Neuron (in vitro differentiated cells): ENCODE results near the gene UBA1.
A peak's percentile ranks its signal among the peaks of the same experiment; 100 is the strongest.

Experiments
- H2AFZ ChIP-seq: one replicate; pipeline ENCODE4 v1.6.1; 2013; ENCODE audit warnings: low read depth, mild to moderate bottlenecking, inconsistent platforms, low read length, moderate library complexity
- H3K27me3 ChIP-seq: one replicate; pipeline ENCODE4 v1.6.1; 2013; ENCODE audit warnings: low read length; ENCODE audit not compliant: insufficient read depth
- H3K36me3 ChIP-seq: one replicate; pipeline ENCODE4 v1.6.1; 2013; ENCODE audit warnings: low read length; ENCODE audit not compliant: insufficient read depth
- H3K4me1 ChIP-seq: one replicate; pipeline ENCODE4 v1.6.1; 2013; ENCODE audit warnings: low read length; ENCODE audit not compliant: insufficient read depth
- H3K4me3 ChIP-seq: 2 replicates; pipeline ENCODE4 v1.5.1; 2013; ENCODE audit warnings: mild to moderate bottlenecking, low read length, moderate library complexity
- H3K9me3 ChIP-seq: one replicate; pipeline ENCODE4 v1.6.1; 2013; ENCODE audit warnings: low read length

The UBA1 gene

GRCh38 chrX:47186096-47186740, 7.4 kb upstream of the UBA1 start:
- peaks cover 28% of the 10 kb centered on the region for H3K36me3 ChIP-seq
- H2AFZ ChIP-seq, result no peak overlapping the region
- no peaks in the 10 kb centered on the region for H3K4me1 ChIP-seq
- no peaks in the 10 kb centered on the region for H3K9me3 ChIP-seq
- peaks cover 12% of the 10 kb centered on the region for H3K27me3 ChIP-seq
- no peak overlapping the region for H3K4me3 ChIP-seq

DNA sequence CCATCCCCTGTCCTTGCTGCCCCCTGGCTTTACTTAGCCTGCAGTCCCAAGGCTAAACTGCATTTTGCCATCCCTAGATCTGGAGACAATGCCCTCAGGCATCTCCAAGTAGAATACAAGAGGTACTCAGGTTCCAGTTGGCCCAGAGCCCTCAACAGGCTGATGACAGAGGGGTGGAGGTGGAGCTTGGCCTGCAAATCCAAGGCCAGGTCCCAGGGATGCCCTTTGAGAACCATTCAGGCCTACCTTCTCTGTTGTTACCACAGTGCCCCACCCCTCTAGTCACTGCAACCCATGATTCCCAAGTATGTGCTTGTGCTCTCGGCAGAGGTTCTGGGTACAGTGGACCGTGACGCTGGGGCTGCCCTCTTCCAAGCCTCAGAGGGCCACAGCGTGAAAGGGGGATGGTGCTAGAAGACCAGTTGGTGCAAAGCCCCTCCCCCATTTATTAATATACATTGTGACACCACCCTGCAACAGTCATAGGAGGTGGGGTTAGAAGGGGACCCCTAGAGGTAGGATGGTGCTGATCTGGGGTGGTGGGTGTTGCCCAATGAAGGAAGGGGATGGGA, 6.4 kb upstream of the UBA1 start:
- peaks cover 9% of the 10 kb centered on the region for H3K27me3 ChIP-seq
- peaks cover 27% of the 10 kb centered on the region for H3K36me3 ChIP-seq
- H2AFZ ChIP-seq, result no peak overlapping the region
- H3K4me1 ChIP-seq, result peaks cover 2% of the 10 kb centered on the region
- no peaks in the 10 kb centered on the region for H3K9me3 ChIP-seq
- no peak overlapping the region for H3K4me3 ChIP-seq

DNA sequence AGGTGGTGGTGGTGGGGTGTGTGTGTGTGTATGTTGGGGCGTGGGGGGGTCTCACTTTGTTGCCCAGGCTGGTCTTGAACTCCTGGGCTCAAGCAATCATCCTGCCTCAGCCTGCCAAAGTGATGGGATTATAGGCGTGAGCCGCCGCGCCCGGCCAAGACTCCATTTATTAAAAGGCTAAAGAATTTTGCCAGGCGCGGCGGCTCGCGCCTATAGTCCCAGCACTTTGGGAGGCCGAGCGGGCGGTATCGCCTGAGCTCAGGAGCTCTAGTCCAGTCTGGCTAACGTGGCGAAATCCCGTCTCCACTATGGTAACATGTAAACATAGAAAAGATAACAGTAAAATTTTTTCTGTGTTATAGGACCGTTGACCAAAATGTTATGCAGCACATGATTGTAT, 3.7 kb upstream of the UBA1 start:
- Histone ChIP-seq H3K4me3 (no peak overlapping the region), H3K9me3 (no peaks in the 10 kb centered on the region), H2AFZ (no peak overlapping the region), H3K36me3 (peaks cover 17% of the 10 kb centered on the region), H3K27me3 (no peaks in the 10 kb centered on the region), H3K4me1 (peaks cover 10% of the 10 kb centered on the region)

- peaks cover 15% of the 10 kb centered on the region for H3K4me1 ChIP-seq
- no peaks in the 10 kb centered on the region for H3K9me3 ChIP-seq
- H2AFZ ChIP-seq, result no peak overlapping the region
- peaks cover 16% of the 10 kb centered on the region for H3K36me3 ChIP-seq
- H3K27me3 ChIP-seq, result no peaks in the 10 kb centered on the region
- H3K4me3 ChIP-seq, result peak overlapping the region; percentile 50
These were observed 3.0 kb upstream of the UBA1 start for GRCh38 chrX:47190445-47191269.

DNA sequence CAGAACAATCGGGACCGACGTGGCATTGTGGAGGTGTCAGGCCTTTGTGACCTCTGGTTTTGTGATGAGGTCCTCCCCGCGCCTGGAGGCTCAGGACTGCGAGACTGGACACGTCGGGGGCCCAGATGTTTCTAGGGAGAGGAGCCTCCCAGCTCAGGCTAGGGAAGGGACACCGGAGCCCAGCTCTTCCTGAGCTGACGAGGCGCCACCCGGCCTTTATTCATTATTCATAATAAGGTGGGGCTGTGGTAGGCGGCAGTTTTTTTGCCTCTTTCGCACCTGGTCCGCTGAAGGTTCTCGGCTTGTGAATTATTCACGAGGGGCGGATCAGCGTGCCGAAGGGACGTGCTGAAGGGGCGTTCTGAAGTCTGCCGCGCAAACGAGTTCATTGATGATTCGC, 2.3 kb upstream of the UBA1 start:
- Histone ChIP-seq H2AFZ (no peak overlapping the region), H3K9me3 (no peaks in the 10 kb centered on the region), H3K4me1 (peaks cover 22% of the 10 kb centered on the region), H3K4me3 (peak overlapping the region; percentile 50), H3K36me3 (peaks cover 18% of the 10 kb centered on the region), H3K27me3 (no peaks in the 10 kb centered on the region)

- Histone ChIP-seq H3K4me3 (peak overlapping the region; percentile 50), H3K27me3 (no peaks in the 10 kb centered on the region), H3K36me3 (peaks cover 18% of the 10 kb centered on the region), H3K9me3 (no peaks in the 10 kb centered on the region), H3K4me1 (peaks cover 27% of the 10 kb centered on the region), H2AFZ (no peak overlapping the region)
These were observed 1.7 kb upstream of the UBA1 start for GRCh38 chrX:47191806-47192401.

DNA sequence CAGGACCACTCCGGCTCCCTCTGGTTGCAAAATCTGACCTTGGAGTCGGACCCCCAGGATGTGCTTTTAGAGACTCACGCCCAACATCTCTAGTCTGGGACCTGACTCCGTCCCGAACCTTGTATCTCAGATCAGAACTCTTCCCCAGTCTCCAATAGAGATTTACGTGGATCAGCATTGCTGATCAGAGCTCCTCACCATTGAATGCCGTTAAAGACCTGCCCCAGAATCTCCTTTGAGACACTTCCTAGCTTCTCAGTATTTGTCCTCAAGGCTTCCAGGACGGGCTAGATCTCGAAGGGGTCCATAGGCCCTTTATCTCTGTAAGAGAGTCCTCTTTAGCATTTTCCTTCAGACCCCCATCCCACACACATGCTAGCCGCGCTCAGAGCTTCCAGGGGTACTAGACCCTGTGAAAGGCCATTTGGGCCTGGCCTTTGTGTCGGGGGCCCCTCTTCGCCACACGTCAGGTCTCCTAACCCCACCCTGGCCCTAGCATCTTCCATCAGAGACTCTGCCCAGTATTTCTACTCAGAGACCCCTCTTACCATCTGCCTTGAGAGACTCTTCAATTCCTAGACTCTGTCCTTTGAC, 662 bp downstream of the UBA1 start:
- Histone ChIP-seq H3K4me3 (peak overlapping the region; percentile 80), H2AFZ (peak overlapping the region; percentile 50), H3K9me3 (no peaks in the 10 kb centered on the region), H3K36me3 (peaks cover 39% of the 10 kb centered on the region), H3K27me3 (no peaks in the 10 kb centered on the region), H3K4me1 (peaks cover 34% of the 10 kb centered on the region)

DNA sequence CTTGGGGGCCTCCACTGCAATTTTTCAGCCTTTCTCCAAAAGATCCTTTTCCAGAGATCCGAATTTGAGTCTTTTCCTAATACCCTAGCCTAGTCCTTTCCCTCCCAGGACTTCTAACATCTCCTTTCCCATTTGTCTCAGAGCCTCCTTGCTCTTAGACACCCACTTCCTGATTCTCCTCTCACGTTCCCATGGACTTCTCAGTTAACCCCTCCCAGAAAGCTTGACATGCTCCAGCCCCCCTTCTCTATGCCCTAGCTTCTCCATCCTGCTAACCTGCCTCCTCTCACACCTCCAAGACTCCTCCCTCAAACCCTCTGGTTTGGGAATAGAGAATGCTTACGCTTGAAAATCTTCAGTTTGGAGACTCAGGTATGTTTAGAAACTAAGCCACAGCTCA, 2.5 kb downstream of the UBA1 start:
- peaks cover 34% of the 10 kb centered on the region for H3K4me1 ChIP-seq

DNA sequence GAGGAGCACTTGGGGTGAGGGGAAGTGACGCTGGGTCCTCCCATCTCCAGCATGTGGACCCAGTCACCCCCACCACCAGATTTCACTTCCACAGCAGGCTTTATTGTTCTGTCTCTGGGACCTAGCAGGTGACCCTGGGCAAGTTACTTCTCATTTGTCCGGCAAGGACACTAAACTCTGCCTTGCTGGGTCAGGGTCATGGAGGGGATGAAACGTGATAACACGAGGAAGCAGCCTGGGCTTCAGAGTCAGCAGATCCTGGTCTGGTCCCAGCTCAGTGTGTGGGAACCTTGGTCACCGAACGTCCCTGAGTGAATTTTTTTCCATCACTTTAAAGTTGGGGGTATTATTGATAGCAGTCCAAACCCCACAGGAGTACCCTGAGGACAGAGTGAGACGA, 3.9 kb downstream of the UBA1 start:
- no peak overlapping the region for H3K4me3 ChIP-seq
- H2AFZ ChIP-seq, result no peak overlapping the region

More for the DNA sequence above, 2.5 kb downstream of the UBA1 start:
- Histone ChIP-seq H2AFZ (no peak overlapping the region), H3K27me3 (no peaks in the 10 kb centered on the region), H3K4me3 (peak overlapping the region; percentile 5), H3K36me3 (peaks cover 54% of the 10 kb centered on the region), H3K9me3 (no peaks in the 10 kb centered on the region)

GRCh38 chrX:47198026-47198686, 4.5 kb downstream of the UBA1 start:
- Histone ChIP-seq H3K9me3 (no peaks in the 10 kb centered on the region), H3K4me3 (no peak overlapping the region), H3K4me1 (peaks cover 32% of the 10 kb centered on the region), H2AFZ (no peak overlapping the region), H3K27me3 (no peaks in the 10 kb centered on the region), H3K36me3 (peaks cover 75% of the 10 kb centered on the region)

More for the DNA sequence above, 3.9 kb downstream of the UBA1 start:
- H3K27me3 ChIP-seq, result no peaks in the 10 kb centered on the region
- peaks cover 68% of the 10 kb centered on the region for H3K36me3 ChIP-seq
- peaks cover 32% of the 10 kb centered on the region for H3K4me1 ChIP-seq
- H3K9me3 ChIP-seq, result no peaks in the 10 kb centered on the region

DNA sequence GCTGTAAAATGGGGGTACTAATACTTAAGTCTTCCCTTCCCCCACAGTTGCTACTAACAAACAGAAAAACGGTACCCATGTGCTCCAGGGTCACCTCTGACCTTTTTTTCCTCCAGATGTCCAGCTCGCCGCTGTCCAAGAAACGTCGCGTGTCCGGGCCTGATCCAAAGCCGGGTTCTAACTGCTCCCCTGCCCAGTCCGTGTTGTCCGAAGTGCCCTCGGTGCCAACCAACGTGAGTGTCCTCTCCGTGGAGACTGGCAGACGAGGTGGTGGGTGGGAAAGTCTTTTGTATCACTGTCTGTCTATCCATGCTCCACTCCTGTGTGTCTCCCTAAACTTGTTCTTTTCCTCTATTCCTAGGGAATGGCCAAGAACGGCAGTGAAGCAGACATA, 5.1 kb downstream of the UBA1 start:
- Histone ChIP-seq H3K4me1 (peaks cover 32% of the 10 kb centered on the region), H2AFZ (no peak overlapping the region), H3K4me3 (no peak overlapping the region), H3K36me3 (peaks cover 79% of the 10 kb centered on the region), H3K27me3 (no peaks in the 10 kb centered on the region), H3K9me3 (no peaks in the 10 kb centered on the region)

DNA sequence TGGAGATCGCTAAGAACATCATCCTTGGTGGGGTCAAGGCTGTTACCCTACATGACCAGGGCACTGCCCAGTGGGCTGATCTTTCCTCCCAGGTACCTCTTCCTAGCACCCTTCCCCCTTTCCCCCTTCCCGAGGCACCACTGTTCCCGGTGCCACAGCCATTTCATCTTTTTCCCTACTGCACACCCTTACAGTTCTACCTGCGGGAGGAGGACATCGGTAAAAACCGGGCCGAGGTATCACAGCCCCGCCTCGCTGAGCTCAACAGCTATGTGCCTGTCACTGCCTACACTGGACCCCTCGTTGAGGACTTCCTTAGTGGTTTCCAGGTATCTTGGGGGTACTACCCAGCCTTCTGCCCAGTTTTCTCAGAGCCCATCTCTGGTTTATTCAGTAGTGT, 5.7 kb downstream of the UBA1 start:
- peaks cover 85% of the 10 kb centered on the region for H3K36me3 ChIP-seq
- no peak overlapping the region for H3K4me3 ChIP-seq
- peaks cover 30% of the 10 kb centered on the region for H3K4me1 ChIP-seq
- no peaks in the 10 kb centered on the region for H3K9me3 ChIP-seq
- H3K27me3 ChIP-seq, result no peaks in the 10 kb centered on the region
- H2AFZ ChIP-seq, result no peak overlapping the region
